ENCODE measurements around the gene UACA. TPM values are rescaled to one million over a fixed set of nuclear protein-coding genes. Genes with fewer than 3 reads are reported as not detected.

UACA gene
- total RNA-seq, 1 experiment from 2014 or later = 44.8 TPM

DNA sequence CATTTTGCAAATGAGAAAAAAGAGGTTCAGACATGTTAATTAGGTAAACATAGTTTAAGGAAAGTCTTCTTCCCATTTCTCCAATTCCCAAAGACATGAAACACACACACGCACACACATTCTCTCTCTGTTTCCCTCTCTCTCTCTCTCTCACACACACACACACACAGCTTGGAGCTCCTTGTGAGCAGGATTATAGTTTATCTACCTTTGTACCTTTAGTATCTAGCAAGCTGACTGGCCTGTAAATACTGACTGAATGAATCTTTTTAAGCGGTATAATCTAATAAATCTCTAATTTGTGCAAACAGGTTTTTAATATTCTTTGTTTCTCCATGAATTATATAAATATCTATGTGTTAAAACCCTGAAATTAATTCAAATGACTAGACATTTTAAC, 73.3 kb downstream of the UACA start (continued):
- TF ChIP-seq, protein P1, sequence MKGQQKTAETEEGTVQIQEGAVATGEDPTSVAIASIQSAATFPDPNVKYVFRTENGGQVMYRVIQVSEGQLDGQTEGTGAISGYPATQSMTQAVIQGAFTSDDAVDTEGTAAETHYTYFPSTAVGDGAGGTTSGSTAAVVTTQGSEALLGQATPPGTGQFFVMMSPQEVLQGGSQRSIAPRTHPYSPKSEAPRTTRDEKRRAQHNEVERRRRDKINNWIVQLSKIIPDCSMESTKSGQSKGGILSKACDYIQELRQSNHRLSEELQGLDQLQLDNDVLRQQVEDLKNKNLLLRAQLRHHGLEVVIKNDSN (CRISPR knock-in tag; IDR thresholded peaks at IDR 0.05) = no peak
- TF ChIP-seq IRF2 (CRISPR knock-in tag; IDR thresholded peaks at IDR 0.05; ENCODE audit: borderline replicate concordance, low read depth) (no peak), MXD4 (CRISPR knock-in tag; IDR thresholded peaks at IDR 0.05; ENCODE audit: borderline replicate concordance) (no peak)
- TF ChIP-seq, protein P2, sequence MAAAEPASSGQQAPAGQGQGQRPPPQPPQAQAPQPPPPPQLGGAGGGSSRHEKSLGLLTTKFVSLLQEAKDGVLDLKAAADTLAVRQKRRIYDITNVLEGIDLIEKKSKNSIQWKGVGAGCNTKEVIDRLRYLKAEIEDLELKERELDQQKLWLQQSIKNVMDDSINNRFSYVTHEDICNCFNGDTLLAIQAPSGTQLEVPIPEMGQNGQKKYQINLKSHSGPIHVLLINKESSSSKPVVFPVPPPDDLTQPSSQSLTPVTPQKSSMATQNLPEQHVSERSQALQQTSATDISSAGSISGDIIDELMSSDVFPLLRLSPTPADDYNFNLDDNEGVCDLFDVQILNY (CRISPR knock-in tag; IDR thresholded peaks at IDR 0.05) = no peak
- TF ChIP-seq, protein P3, sequence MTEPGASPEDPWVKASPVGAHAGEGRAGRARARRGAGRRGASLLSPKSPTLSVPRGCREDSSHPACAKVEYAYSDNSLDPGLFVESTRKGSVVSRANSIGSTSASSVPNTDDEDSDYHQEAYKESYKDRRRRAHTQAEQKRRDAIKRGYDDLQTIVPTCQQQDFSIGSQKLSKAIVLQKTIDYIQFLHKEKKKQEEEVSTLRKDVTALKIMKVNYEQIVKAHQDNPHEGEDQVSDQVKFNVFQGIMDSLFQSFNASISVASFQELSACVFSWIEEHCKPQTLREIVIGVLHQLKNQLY (CRISPR knock-in tag; IDR thresholded peaks at IDR 0.05) = no peak

DNA sequence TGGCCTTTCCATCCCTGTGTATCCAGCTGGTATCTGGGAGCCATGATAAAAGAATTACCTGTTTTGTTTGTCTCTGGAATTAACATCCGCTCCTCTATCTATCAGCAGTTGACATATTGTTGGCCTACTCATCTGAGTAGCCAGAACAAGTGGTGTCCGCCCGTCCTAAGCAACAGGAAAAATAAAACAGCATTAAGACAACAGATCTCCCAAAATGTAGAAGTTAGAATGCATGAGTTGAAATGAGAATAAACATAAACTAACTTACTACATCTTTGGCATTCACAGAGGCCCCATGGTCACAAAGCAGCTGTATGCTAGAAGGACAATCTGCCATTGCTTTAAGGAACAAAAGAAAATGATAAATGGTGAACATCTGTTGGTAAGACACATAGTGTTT, 75.9 kb downstream of the UACA start:
- no peak for TF ChIP-seq ATF1 (CRISPR knock-in tag; IDR thresholded peaks at IDR 0.05)
- TF ChIP-seq, protein P1 (CRISPR knock-in tag; IDR thresholded peaks at IDR 0.05) = no peak
- TF ChIP-seq, protein P4, sequence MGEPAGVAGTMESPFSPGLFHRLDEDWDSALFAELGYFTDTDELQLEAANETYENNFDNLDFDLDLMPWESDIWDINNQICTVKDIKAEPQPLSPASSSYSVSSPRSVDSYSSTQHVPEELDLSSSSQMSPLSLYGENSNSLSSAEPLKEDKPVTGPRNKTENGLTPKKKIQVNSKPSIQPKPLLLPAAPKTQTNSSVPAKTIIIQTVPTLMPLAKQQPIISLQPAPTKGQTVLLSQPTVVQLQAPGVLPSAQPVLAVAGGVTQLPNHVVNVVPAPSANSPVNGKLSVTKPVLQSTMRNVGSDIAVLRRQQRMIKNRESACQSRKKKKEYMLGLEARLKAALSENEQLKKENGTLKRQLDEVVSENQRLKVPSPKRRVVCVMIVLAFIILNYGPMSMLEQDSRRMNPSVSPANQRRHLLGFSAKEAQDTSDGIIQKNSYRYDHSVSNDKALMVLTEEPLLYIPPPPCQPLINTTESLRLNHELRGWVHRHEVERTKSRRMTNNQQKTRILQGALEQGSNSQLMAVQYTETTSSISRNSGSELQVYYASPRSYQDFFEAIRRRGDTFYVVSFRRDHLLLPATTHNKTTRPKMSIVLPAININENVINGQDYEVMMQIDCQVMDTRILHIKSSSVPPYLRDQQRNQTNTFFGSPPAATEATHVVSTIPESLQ (CRISPR knock-in tag; IDR thresholded peaks at IDR 0.05) = no peak
- TF ChIP-seq NFYB (CRISPR knock-in tag; conservative IDR thresholded peaks at IDR 0.05; ENCODE audit: low read depth) = no peak
- no peak for TF ChIP-seq EMX1 (CRISPR knock-in tag; IDR thresholded peaks at IDR 0.05)
- TF ChIP-seq ZNF317 (CRISPR knock-in tag; IDR thresholded peaks at IDR 0.05; ENCODE audit: borderline replicate concordance, low read depth) = no peak
- TF ChIP-seq ZNF263 (CRISPR knock-in tag; IDR thresholded peaks at IDR 0.05; ENCODE audit: low read depth) = no peak
- TF ChIP-seq, protein P5, sequence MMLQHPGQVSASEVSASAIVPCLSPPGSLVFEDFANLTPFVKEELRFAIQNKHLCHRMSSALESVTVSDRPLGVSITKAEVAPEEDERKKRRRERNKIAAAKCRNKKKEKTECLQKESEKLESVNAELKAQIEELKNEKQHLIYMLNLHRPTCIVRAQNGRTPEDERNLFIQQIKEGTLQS (CRISPR knock-in tag; conservative IDR thresholded peaks at IDR 0.05) = no peak
- TF ChIP-seq, protein P6, sequence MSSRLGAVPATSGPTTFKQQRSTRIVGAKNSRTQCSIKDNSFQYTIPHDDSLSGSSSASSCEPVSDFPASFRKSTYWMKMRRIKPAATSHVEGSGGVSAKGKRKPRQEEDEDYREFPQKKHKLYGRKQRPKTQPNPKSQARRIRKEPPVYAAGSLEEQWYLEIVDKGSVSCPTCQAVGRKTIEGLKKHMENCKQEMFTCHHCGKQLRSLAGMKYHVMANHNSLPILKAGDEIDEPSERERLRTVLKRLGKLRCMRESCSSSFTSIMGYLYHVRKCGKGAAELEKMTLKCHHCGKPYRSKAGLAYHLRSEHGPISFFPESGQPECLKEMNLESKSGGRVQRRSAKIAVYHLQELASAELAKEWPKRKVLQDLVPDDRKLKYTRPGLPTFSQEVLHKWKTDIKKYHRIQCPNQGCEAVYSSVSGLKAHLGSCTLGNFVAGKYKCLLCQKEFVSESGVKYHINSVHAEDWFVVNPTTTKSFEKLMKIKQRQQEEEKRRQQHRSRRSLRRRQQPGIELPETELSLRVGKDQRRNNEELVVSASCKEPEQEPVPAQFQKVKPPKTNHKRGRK (CRISPR knock-in tag; IDR thresholded peaks at IDR 0.05; ENCODE audit: borderline replicate concordance) = no peak
- TF ChIP-seq KAT7 (CRISPR knock-in tag; IDR thresholded peaks at IDR 0.05; ENCODE audit: borderline replicate concordance) = no peak
- peaks cover 13% of the 10 kb centered on the region for H3K4me1 Mint-ChIP-seq
- ATAC-seq (no peak), DNase-seq (ENCODE audit: low spot score) (no peak)
- H3K27ac Mint-ChIP-seq = no peak overlapping the region
- no peaks in the 10 kb centered on the region for H3K9me3 Mint-ChIP-seq
- H3K4me3 Mint-ChIP-seq = no peak overlapping the region
- ChIA-PET POLR2A (no interaction called here), CTCF (interaction anchor here (0.8 to 2.2 kb wide), 2 partner anchors 35 to 124 kb away, joined by 6 to 9 read pairs; no protein-coding TSS in a partner anchor)
- no peaks in the 10 kb centered on the region; the same call in 1 of the 2 replicates for H3K27me3 Mint-ChIP-seq (ENCODE audit: low read depth)
- no peaks in the 10 kb centered on the region for H3K36me3 Mint-ChIP-seq

DNA sequence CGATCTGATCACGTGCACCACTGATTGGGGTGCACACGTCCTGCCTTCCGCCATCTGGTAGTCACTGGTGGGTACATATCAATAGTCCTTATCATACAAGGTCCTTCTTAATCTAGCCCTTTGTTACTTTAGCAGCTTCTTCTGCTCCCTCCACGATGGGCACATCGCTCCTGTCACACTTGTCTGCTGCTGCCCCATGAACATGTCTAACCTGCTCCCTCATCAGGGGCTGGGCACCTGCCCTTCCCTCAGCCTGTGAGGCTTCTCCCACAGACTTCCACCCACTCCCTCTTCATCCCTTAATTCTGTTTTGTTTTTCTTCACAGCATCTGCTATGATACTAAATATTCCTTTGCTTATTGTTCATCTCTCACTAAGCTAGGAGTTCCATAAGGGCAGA, 82.5 kb downstream of the UACA start:
- ATAC-seq = no peak
- H3K4me1 Mint-ChIP-seq = peaks cover 5% of the 10 kb centered on the region; the same call in 1 of the 2 replicates
- peak overlapping the region; percentile 30; the same call in 1 of the 2 replicates for H3K27ac Mint-ChIP-seq
- TF ChIP-seq CREM (CRISPR knock-in tag; IDR thresholded peaks at IDR 0.05) = no peak
- TF ChIP-seq, protein P7, sequence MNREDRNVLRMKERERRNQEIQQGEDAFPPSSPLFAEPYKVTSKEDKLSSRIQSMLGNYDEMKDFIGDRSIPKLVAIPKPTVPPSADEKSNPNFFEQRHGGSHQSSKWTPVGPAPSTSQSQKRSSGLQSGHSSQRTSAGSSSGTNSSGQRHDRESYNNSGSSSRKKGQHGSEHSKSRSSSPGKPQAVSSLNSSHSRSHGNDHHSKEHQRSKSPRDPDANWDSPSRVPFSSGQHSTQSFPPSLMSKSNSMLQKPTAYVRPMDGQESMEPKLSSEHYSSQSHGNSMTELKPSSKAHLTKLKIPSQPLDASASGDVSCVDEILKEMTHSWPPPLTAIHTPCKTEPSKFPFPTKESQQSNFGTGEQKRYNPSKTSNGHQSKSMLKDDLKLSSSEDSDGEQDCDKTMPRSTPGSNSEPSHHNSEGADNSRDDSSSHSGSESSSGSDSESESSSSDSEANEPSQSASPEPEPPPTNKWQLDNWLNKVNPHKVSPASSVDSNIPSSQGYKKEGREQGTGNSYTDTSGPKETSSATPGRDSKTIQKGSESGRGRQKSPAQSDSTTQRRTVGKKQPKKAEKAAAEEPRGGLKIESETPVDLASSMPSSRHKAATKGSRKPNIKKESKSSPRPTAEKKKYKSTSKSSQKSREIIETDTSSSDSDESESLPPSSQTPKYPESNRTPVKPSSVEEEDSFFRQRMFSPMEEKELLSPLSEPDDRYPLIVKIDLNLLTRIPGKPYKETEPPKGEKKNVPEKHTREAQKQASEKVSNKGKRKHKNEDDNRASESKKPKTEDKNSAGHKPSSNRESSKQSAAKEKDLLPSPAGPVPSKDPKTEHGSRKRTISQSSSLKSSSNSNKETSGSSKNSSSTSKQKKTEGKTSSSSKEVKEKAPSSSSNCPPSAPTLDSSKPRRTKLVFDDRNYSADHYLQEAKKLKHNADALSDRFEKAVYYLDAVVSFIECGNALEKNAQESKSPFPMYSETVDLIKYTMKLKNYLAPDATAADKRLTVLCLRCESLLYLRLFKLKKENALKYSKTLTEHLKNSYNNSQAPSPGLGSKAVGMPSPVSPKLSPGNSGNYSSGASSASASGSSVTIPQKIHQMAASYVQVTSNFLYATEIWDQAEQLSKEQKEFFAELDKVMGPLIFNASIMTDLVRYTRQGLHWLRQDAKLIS (CRISPR knock-in tag; IDR thresholded peaks at IDR 0.05; ENCODE audit: borderline replicate concordance) = no peak
- H3K4me3 Mint-ChIP-seq = no peak overlapping the region
- POLR2A ChIA-PET = no interaction called here
- CTCF ChIA-PET = interaction anchor here (1.2 to 5.1 kb wide), 7 partner anchors 8 to 194 kb away, joined by 3 to 44 read pairs (median 4); no protein-coding TSS in a partner anchor
- H3K27me3 Mint-ChIP-seq (ENCODE audit: low read depth) = no peaks in the 10 kb centered on the region
- DNase-seq (ENCODE audit: low spot score) = no peak
- H3K9me3 Mint-ChIP-seq = no peaks in the 10 kb centered on the region
- H3K36me3 Mint-ChIP-seq = no peaks in the 10 kb centered on the region
